Measurements from ENCODE around the gene MYO6.
"Not testable (repeated sequence)": the region's sequence is repeated elsewhere in the genome, so short reads cannot be mapped to it uniquely, and the experiment has no call there.

The MYO6 gene

GRCh38 chr6:75893058-75893775, 144.2 kb downstream of the MYO6 start:
- DNase-seq (ENCODE audit: low spot score) = peak; percentile 55

- no peak for DNase-seq (ENCODE audit: low spot score)
These were observed 144.7 kb downstream of the MYO6 start for GRCh38 chr6:75893776-75894152.

- no peak for DNase-seq (ENCODE audit: low spot score)
These were observed 147.5 kb downstream of the MYO6 start for GRCh38 chr6:75896526-75896925.

GRCh38 chr6:75900216-75900615, 151.2 kb downstream of the MYO6 start:
- DNase-seq (ENCODE audit: low spot score) = not testable (repeated sequence)

- not testable (repeated sequence) for DNase-seq (ENCODE audit: low spot score)
These were observed 156.1 kb downstream of the MYO6 start for GRCh38 chr6:75905129-75905528.

GRCh38 chr6:75906871-75907270, 157.8 kb downstream of the MYO6 start:
- DNase-seq (ENCODE audit: low spot score) = no peak

- DNase-seq (ENCODE audit: low spot score) = no peak
These were observed 158.4 kb downstream of the MYO6 start for GRCh38 chr6:75907444-75907843.

GRCh38 chr6:75913040-75913439, 164.0 kb downstream of the MYO6 start:
- no peak for DNase-seq (ENCODE audit: low spot score)

- DNase-seq (ENCODE audit: low spot score) = no peak
These were observed 173.2 kb downstream of the MYO6 start for GRCh38 chr6:75922226-75922625.

- no peak for DNase-seq (ENCODE audit: low spot score)
These were observed 177.5 kb downstream of the MYO6 start for GRCh38 chr6:75926293-75927168.

GRCh38 chr6:75931011-75931680, 182.1 kb downstream of the MYO6 start:
- no peak for DNase-seq (ENCODE audit: low spot score)

GRCh38 chr6:75932067-75932466, 183.0 kb downstream of the MYO6 start:
- DNase-seq (ENCODE audit: low spot score) = no peak

GRCh38 chr6:75933387-75933975, 184.4 kb downstream of the MYO6 start:
- DNase-seq (ENCODE audit: low spot score) = no peak

GRCh38 chr6:75934643-75935472, 185.8 kb downstream of the MYO6 start:
- DNase-seq (ENCODE audit: low spot score) = peak; percentile 24

- DNase-seq (ENCODE audit: low spot score) = no peak
These were observed 186.4 kb downstream of the MYO6 start for GRCh38 chr6:75935473-75935793.

- no peak for DNase-seq (ENCODE audit: low spot score)
These were observed 187.6 kb downstream of the MYO6 start for GRCh38 chr6:75936682-75937081.

- DNase-seq (ENCODE audit: low spot score) = no peak
These were observed 188.8 kb downstream of the MYO6 start for GRCh38 chr6:75937846-75938245.

- DNase-seq (ENCODE audit: low spot score) = no peak
These were observed 191.5 kb downstream of the MYO6 start for GRCh38 chr6:75940564-75940963.

- no peak for DNase-seq (ENCODE audit: low spot score)
These were observed 192.5 kb downstream of the MYO6 start for GRCh38 chr6:75941509-75941908.

- DNase-seq (ENCODE audit: low spot score) = no peak
These were observed 194.3 kb downstream of the MYO6 start for GRCh38 chr6:75943381-75943780.

GRCh38 chr6:75946146-75946831, 197.2 kb downstream of the MYO6 start:
- DNase-seq (ENCODE audit: low spot score) = no peak
